Ishikawa (cell line): ENCODE measurements around the gene ZNF862.

Source experiments
- CEBPB ChIP-seq: IDR thresholded peaks from 2 replicates; pipeline ENCODE4 v1.6.1; 2012
- CREB1 ChIP-seq: IDR thresholded peaks from 2 replicates; pipeline ENCODE4 v1.6.1; 2012; ENCODE audit warnings: low read depth
- EGR1 ChIP-seq: IDR thresholded peaks from 2 replicates; pipeline ENCODE4 v1.6.1; 2012
- EP300 ChIP-seq: IDR thresholded peaks from 2 replicates; pipeline ENCODE4 v1.6.1; 2012; ENCODE audit warnings: borderline replicate concordance
- FOXM1 ChIP-seq: IDR thresholded peaks from 2 replicates; pipeline ENCODE4 v1.6.1; 2012; ENCODE audit warnings: low read depth, borderline replicate concordance
- MAX ChIP-seq: IDR thresholded peaks from 2 replicates; pipeline ENCODE4 v1.6.1; 2012
- NFIC ChIP-seq: IDR thresholded peaks from 2 replicates; pipeline ENCODE4 v1.6.1; 2012
- RAD21 ChIP-seq: IDR thresholded peaks from 2 replicates; pipeline ENCODE4 v1.6.1; 2012; ENCODE audit warnings: low read depth
- REST ChIP-seq: IDR thresholded peaks from 2 replicates; pipeline ENCODE4 v1.6.1; 2012; ENCODE audit warnings: low read depth, mild to moderate bottlenecking
- TAF1 ChIP-seq: IDR thresholded peaks from 2 replicates; pipeline ENCODE4 v1.6.1; 2012; ENCODE audit warnings: low read depth, mild to moderate bottlenecking
- TCF12 ChIP-seq: IDR thresholded peaks from 2 replicates; pipeline ENCODE4 v1.6.1; 2012; ENCODE audit warnings: low read depth
- USF1 ChIP-seq: IDR thresholded peaks from 2 replicates; pipeline ENCODE4 v1.6.1; 2012
- YY1 ChIP-seq: IDR thresholded peaks from 2 replicates; pipeline ENCODE4 v1.6.1; 2012; ENCODE audit warnings: low read depth
- ZBTB7A ChIP-seq: IDR thresholded peaks from 2 replicates; pipeline ENCODE4 v1.6.1; 2012; ENCODE audit warnings: low read depth

- TF ChIP-seq MAX (no peak), FOXM1 (no peak), RAD21 (no peak), NFIC (no peak), YY1 (no peak), CREB1 (no peak), REST (no peak), EP300 (no peak), EGR1 (no peak), USF1 (no peak), ZBTB7A (no peak), TAF1 (no peak), TCF12 (no peak), CEBPB (no peak)
These were observed 47.3 kb upstream of the ZNF862 start for GRCh38 chr7:149790754-149791360.
